BLaER1 (cell line): ENCODE measurements around the gene SPDYE16.
"Not testable (repeated sequence)": the region's sequence is repeated elsewhere in the genome, so short reads cannot be mapped to it uniquely, and the experiment has no call there.

Source experiments
- H3K27ac ChIP-seq: shearing (Covaris generic); formaldehyde crosslinking; 2 replicates; pipeline ENCODE4 v1.8.1; 2022
- H3K27me3 ChIP-seq: shearing (Covaris generic); formaldehyde crosslinking; 2 replicates; pipeline ENCODE4 v1.8.1; 2022
- H3K36me3 ChIP-seq: shearing (Covaris generic); formaldehyde crosslinking; 2 replicates; pipeline ENCODE4 v1.8.1; 2022
- H3K4me1 ChIP-seq: shearing (Covaris generic); formaldehyde crosslinking; 2 replicates; pipeline ENCODE4 v1.8.1; 2022
- H3K4me2 ChIP-seq: shearing (Covaris generic); formaldehyde crosslinking; 2 replicates; pipeline ENCODE4 v1.8.1; 2022
- H3K4me3 ChIP-seq: shearing (Covaris generic); formaldehyde crosslinking; 2 replicates; pipeline ENCODE4 v1.8.1; 2022
- H3K9ac ChIP-seq: shearing (Covaris generic); formaldehyde crosslinking; 2 replicates; pipeline ENCODE4 v1.8.1; 2022
- H3K9me3 ChIP-seq: shearing (Covaris generic); formaldehyde crosslinking; 2 replicates; pipeline ENCODE4 v1.8.1; 2022
- H4K20me1 ChIP-seq: shearing (Covaris generic); formaldehyde crosslinking; 2 replicates; pipeline ENCODE4 v1.8.1; 2022

SPDYE16 gene

DNA sequence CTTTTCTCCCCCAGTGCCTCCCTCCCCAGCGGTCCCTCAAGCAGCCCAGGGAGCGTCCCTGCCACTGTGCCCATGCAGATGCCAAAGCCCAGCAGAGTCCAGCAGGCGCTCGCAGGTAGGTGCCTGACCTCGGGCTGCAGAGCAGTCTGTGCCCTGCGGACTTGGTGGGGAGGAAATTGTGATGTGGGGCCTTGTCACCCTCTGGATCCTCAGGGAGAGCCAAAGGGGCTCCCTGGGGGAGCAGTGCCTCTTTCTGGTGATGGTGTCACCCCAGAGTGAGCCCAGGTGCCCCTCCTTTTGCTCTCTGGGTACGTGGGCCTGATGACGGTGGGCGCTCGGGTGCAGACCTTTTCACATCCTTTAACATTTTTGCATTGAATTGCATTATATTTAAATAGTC, 51.0 kb downstream of the SPDYE16 start:
- not testable (repeated sequence) for H3K4me3 ChIP-seq, H3K9me3 ChIP-seq, H4K20me1 ChIP-seq, H3K36me3 ChIP-seq, H3K4me1 ChIP-seq, H3K27ac ChIP-seq, H3K9ac ChIP-seq, H3K27me3 ChIP-seq
- H3K4me2 ChIP-seq = peak overlapping the region; percentile 48

DNA sequence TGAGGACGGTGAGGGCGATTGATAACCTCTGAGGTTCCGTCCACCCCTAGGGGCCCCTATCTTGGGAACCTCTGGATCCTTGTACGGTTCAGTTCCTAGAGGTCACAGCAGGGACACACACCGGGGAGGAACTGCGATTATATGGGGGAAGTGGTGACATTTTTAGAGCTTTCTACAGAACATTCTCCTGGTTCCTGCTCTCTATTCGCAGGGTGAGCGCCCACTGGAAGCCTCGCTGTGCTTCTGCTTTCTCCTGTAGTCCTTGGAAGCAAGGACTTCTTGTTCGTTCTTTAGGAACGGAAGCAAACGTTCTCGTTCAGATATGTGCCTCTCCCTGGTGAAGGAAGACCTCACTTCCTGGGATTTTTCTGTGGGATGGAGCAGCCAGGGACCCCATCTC, 55.1 kb downstream of the SPDYE16 start:
- not testable (repeated sequence) for H3K27me3 ChIP-seq, H3K4me2 ChIP-seq, H4K20me1 ChIP-seq, H3K4me1 ChIP-seq, H3K4me3 ChIP-seq, H3K9ac ChIP-seq, H3K36me3 ChIP-seq, H3K27ac ChIP-seq, H3K9me3 ChIP-seq

DNA sequence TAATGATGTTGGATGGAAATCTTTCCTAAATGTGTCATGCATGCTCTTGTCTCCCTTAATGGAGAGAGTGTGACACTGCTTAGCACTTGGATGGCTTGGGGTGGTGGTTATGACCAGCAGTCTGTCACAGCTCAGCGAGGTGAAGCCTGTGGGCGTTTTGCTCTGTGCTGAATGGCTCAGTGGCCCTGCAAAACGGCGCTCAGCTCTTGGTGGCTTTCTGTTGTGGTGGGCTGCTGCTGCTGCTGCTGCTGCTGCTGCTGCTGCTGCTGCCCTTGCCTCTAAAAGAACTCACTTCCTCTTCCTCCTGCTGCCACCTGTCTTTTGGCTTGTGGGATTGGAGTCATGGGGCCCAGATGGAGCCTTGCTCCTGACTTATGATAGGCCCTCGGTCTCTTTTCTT, 56.5 kb downstream of the SPDYE16 start:
- not testable (repeated sequence) for H3K27ac ChIP-seq, H3K27me3 ChIP-seq, H3K9me3 ChIP-seq

DNA sequence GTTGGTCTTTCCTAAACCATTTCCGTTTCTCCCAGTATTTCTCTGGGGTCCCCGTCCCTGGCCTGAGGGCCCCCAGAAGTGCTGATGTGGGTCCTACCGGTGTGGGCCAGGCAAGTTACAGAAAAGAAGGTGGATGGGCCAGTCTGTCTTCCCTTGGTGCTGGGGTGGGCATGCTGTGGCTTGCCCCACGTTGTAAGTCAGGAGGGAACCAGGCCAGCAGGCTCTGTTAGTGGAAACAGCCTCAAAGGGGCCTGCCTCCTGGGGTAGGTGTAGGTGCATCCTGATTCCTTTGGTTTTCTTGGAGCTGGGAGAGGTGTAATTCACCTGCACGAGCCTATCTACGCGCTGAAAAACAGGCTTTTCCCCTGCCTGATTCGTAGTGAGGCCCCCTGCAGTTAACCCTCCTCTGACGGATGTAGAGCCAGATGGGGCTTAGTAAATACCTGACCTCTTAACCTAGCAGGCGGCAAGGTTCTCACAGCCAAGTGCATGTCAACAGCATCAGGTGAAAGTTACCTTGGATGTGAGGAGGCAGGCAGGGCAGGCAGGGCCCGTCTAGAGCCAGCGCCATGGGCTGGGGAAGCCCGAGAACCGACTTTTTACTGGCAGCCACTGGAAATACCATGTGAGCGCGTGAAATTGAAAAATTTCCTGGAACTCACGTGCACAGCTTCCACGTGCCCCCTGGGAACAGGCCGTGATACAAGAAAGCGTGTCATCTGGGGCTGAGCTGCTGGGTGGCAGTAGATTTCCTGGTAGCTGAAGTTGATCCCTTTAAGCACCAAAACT, 57.1 kb downstream of the SPDYE16 start:
- peaks cover 17% of the 10 kb centered on the region for H3K36me3 ChIP-seq

More for the DNA sequence above, 56.5 kb downstream of the SPDYE16 start:
- not testable (repeated sequence) for H3K4me3 ChIP-seq, H3K4me2 ChIP-seq, H4K20me1 ChIP-seq, H3K4me1 ChIP-seq, H3K9ac ChIP-seq
- peaks cover 16% of the 10 kb centered on the region for H3K36me3 ChIP-seq

DNA sequence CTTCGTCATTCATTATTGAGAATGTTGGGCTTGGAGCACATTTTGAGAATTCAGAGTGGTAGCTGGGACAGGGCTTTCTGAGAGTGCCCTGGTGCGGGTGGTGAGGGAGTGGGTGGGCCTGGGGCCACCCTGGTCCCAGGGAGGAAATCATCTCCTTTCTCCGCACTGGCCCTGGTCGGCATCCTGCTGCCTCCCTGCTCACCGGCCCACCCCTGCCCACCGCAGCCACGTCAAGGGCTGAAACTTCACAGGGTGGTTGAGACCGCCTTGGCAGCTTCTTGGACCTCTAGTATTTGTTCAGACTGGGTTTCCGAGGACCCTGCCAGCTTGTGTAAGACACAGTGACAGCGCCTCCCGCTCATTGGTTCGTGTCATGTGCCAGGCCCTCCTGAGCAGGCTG, 58.6 kb downstream of the SPDYE16 start:
- H3K36me3 ChIP-seq = peaks cover 25% of the 10 kb centered on the region
- not testable (repeated sequence) for H4K20me1 ChIP-seq, H3K27me3 ChIP-seq, H3K9me3 ChIP-seq, H3K4me1 ChIP-seq, H3K9ac ChIP-seq, H3K4me3 ChIP-seq, H3K27ac ChIP-seq, H3K4me2 ChIP-seq

More for the DNA sequence above, 57.1 kb downstream of the SPDYE16 start:
- peak overlapping the region; percentile 51 for H3K4me2 ChIP-seq
- not testable (repeated sequence) for H3K9ac ChIP-seq, H3K27ac ChIP-seq, H3K27me3 ChIP-seq, H4K20me1 ChIP-seq, H3K4me1 ChIP-seq, H3K9me3 ChIP-seq, H3K4me3 ChIP-seq

DNA sequence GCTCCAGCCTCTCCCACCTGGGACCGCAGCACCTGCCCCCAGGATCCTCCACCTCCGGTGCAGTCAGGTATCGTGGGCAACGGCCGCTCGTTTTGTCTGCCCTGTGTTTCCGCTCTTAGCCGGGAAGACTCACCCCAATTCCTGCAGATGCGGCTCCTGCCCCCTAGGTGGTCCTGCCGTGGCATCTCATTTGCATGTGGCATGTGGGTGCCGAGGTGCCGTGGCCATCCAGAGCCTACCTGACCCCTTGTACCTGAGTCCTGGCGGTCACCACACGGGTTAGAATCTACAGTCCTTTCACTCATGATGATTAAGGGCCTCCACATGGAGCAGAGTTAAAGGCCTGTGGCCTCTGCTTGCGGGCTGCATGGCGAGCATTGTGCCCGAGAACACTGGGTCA, 60.0 kb downstream of the SPDYE16 start:
- H4K20me1 ChIP-seq, H3K9me3 ChIP-seq, H3K4me3 ChIP-seq, H3K27me3 ChIP-seq, H3K4me1 ChIP-seq, H3K27ac ChIP-seq, H3K9ac ChIP-seq, H3K4me2 ChIP-seq: not testable (repeated sequence)
- H3K36me3 ChIP-seq = peaks cover 25% of the 10 kb centered on the region

DNA sequence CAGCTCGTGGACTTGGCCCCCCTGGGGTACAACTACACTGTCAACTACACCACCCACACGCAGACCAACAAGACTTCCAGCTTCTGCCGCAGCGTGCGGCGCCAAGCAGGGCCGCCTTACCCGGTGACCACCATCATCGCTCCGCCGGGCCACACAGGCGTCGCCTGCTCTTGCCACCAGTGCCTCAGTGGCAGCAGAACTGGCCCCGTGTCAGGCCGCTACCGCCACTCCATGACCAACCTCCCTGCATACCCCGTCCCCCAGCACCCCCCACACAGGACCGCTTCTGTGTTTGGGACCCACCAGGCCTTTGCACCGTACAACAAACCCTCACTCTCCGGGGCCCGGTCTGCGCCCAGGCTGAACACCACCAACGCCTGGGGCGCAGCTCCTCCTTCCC, 60.4 kb downstream of the SPDYE16 start:
- not testable (repeated sequence) for H3K27me3 ChIP-seq, H3K4me1 ChIP-seq, H3K9ac ChIP-seq, H3K4me2 ChIP-seq, H3K9me3 ChIP-seq, H4K20me1 ChIP-seq, H3K27ac ChIP-seq, H3K4me3 ChIP-seq
- peaks cover 25% of the 10 kb centered on the region for H3K36me3 ChIP-seq
